Activated T-cell treated with anti-CD3 and anti-CD28 coated beads for 24 hours (primary cell): ENCODE data around the gene KCNJ12.
"Not testable (repeated sequence)": the region's sequence is repeated elsewhere in the genome, so short reads cannot be mapped to it uniquely, and the experiment has no call there.

Source experiments
- DNase-seq: peaks from one replicate; pipeline ENCODE4 v3.0.0-alpha.2; 2020; ENCODE audit warnings: low read depth

Gene KCNJ12

GRCh38 chr17:21422311-21423189 lies 46.4 kb downstream of the KCNJ12 start:
- not testable (repeated sequence) for DNase-seq

- not testable (repeated sequence) for DNase-seq
These were observed 47.0 kb downstream of the KCNJ12 start for GRCh38 chr17:21423190-21423493.

- DNase-seq, result not testable (repeated sequence)
These were observed 48.5 kb downstream of the KCNJ12 start for GRCh38 chr17:21424697-21425096.

- no peak for DNase-seq
These were observed 49.2 kb downstream of the KCNJ12 start for GRCh38 chr17:21425321-21425720.

- no peak for DNase-seq
These were observed 49.6 kb downstream of the KCNJ12 start for GRCh38 chr17:21425736-21426135.

- DNase-seq, result not testable (repeated sequence)
These were observed 50.1 kb downstream of the KCNJ12 start for GRCh38 chr17:21426246-21426645.

GRCh38 chr17:21426876-21427275 lies 50.7 kb downstream of the KCNJ12 start:
- not testable (repeated sequence) for DNase-seq

- not testable (repeated sequence) for DNase-seq
These were observed 51.6 kb downstream of the KCNJ12 start for GRCh38 chr17:21427727-21428126.

GRCh38 chr17:21428752-21429424 lies 52.7 kb downstream of the KCNJ12 start:
- DNase-seq, result not testable (repeated sequence)

- DNase-seq, result not testable (repeated sequence)
These were observed 53.9 kb downstream of the KCNJ12 start for GRCh38 chr17:21429921-21430628.

GRCh38 chr17:21433971-21434370 lies 57.8 kb downstream of the KCNJ12 start:
- DNase-seq, result not testable (repeated sequence)

- not testable (repeated sequence) for DNase-seq
These were observed 58.8 kb downstream of the KCNJ12 start for GRCh38 chr17:21434976-21435375.

- DNase-seq, result not testable (repeated sequence)
These were observed 60.3 kb downstream of the KCNJ12 start for GRCh38 chr17:21436481-21436880.

- not testable (repeated sequence) for DNase-seq
These were observed 61.0 kb downstream of the KCNJ12 start for GRCh38 chr17:21436883-21437836.

- not testable (repeated sequence) for DNase-seq
These were observed 62.3 kb downstream of the KCNJ12 start for GRCh38 chr17:21438316-21439014.

GRCh38 chr17:21439015-21439336 lies 62.8 kb downstream of the KCNJ12 start:
- DNase-seq, result not testable (repeated sequence)

- DNase-seq, result no peak
These were observed 69.0 kb downstream of the KCNJ12 start for GRCh38 chr17:21445091-21445650.

GRCh38 chr17:21447552-21447951 lies 71.4 kb downstream of the KCNJ12 start:
- DNase-seq, result not testable (repeated sequence)

- DNase-seq, result not testable (repeated sequence)
These were observed 73.7 kb downstream of the KCNJ12 start for GRCh38 chr17:21449891-21450290.

- DNase-seq, result no peak
These were observed 75.8 kb downstream of the KCNJ12 start for GRCh38 chr17:21451975-21452374.
